Right atrium auricular region (tissue), 2 donors: ENCODE measurements around the gene NAPEPLD. TPM values are rescaled to one million over a fixed set of nuclear protein-coding genes. Genes with fewer than 3 reads are reported as not detected.
"Not testable (repeated sequence)": the region's sequence is repeated elsewhere in the genome, so short reads cannot be mapped to it uniquely, and the experiment has no call there.

Experiments
- DNase-seq: peaks from one replicate; pipeline ENCODE4 v3.0.0-alpha.2; 2019; ENCODE audit warnings: low spot score
- H3K27ac ChIP-seq, 2 donors: fragments of 200-600 bp; sonication (generic); 1 replicate in 1 of 2; 2 replicates in 1 of 2; pipeline ENCODE4 v1.5.1; 2016 to 2019
- H3K27me3 ChIP-seq, 2 donors: fragments of 200-600 bp; sonication (generic); one replicate each; pipeline versions ENCODE4 v1.5.1 to v1.6.0; 2017 to 2019
- H3K36me3 ChIP-seq: fragments of 200-600 bp; sonication (generic); one replicate; pipeline ENCODE4 v1.5.1; 2016
- H3K4me1 ChIP-seq, 2 donors: fragments of 200-600 bp; sonication (generic); one replicate each; pipeline versions ENCODE4 v1.5.1 to v1.6.0; 2017 to 2019
- H3K4me3 ChIP-seq, 2 donors: fragments of 200-600 bp; sonication (generic); 1 replicate in 1 of 2; 2 replicates in 1 of 2; pipeline ENCODE4 v1.5.1; 2017 to 2019; ENCODE audit warnings: mild to moderate bottlenecking in 1 of 2, moderate library complexity in 1 of 2
- H3K9me3 ChIP-seq, 2 donors: fragments of 200-600 bp; sonication (generic); one replicate each; pipeline ENCODE4 v1.5.1; 2019
- total RNA-seq, 2 donors: library from RNA; depleted of rRNA; stranded (reverse); fragments of >200 nt; gene quantifications; one replicate each; pipeline ENCODE4 v1.1.0, GENCODE V29; 2016
- TF ChIP-seq, protein P1 (sequence below), 2 donors: fragments of 200-600 bp; sonication (generic); IDR thresholded peaks; one replicate each; pipeline ENCODE4 v1.5.1; 2019; ENCODE audit warnings: antibody characterized with exemption in 2 of 2

The NAPEPLD gene
- total RNA-seq, 2 donors from 2014 or later, result 5.2 to 8.1 TPM

DNA sequence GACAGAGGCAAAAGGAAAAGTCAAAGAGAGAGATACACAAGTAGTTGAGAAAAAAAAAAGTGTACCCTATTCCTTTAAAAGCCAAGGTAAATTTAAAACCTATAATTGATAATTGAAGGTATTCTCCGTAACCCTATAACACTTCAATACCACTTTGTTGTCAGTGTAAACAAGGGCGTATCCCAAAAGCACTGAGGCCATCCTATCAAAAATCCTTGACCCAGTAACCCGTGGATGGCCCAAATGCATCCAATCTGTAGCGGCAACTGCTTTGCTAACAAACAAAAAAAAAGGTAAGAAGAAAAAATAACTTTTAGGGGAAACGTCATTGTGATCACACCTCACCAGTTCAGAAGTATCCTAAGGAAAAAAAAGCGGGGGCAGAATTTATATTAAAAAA, 5.1 kb upstream of the NAPEPLD start:
- H3K9me3 ChIP-seq, result no peaks in the 10 kb centered on the region
- H3K4me3 ChIP-seq, result no peak overlapping the region
- no peak for DNase-seq
- no peaks in the 10 kb centered on the region for H3K36me3 ChIP-seq
- H3K27ac ChIP-seq, result no peak overlapping the region
- H3K27me3 ChIP-seq, result no peaks in the 10 kb centered on the region
- peaks cover 0 to 8% of the 10 kb centered on the region in 2 donors for H3K4me1 ChIP-seq
- TF ChIP-seq, protein P1, sequence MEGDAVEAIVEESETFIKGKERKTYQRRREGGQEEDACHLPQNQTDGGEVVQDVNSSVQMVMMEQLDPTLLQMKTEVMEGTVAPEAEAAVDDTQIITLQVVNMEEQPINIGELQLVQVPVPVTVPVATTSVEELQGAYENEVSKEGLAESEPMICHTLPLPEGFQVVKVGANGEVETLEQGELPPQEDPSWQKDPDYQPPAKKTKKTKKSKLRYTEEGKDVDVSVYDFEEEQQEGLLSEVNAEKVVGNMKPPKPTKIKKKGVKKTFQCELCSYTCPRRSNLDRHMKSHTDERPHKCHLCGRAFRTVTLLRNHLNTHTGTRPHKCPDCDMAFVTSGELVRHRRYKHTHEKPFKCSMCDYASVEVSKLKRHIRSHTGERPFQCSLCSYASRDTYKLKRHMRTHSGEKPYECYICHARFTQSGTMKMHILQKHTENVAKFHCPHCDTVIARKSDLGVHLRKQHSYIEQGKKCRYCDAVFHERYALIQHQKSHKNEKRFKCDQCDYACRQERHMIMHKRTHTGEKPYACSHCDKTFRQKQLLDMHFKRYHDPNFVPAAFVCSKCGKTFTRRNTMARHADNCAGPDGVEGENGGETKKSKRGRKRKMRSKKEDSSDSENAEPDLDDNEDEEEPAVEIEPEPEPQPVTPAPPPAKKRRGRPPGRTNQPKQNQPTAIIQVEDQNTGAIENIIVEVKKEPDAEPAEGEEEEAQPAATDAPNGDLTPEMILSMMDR (IDR thresholded peaks at IDR 0.05), result no peak

DNA sequence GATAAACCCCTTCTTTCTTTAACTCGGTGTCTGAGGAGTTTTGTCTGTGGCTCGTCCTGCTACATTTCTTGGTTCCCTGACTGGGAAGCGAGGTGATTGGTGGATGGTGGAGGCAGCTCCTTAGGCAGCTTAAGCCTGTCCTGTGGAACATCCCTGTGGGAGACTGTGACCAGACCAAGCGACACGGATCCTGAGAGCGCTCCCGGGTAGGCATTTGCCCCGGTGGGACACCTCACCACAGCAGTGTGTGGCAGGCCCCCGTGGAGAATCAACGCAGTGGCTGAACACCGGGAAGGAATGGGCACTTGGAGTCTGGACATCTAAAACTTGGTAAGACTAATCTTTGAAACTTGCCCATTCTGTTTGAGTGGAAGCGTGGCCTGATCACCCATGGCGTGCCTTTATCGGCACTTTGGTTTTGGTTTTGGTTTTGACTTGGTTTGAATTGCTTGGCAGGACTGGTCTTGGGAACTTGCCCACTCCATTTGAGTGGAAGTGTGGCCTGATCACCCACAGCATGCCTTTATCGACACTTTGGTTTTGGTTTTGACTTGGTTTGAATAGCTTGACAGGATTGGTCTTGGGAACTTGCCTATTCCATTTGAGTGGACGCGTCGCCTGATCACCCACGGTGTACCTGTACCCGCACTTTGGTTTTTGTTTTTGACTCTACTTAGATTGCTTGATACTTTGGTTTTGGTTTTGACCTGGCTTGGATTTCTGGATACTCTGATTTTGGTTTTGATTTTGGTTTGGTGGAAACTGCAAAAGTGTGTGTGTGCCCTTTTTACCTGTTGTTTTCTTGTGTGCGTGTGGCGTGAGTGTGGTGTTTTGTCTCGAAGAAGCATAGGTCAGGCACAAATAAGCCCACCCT, 4.1 kb upstream of the NAPEPLD start:
- not testable (repeated sequence) for H3K27ac ChIP-seq, H3K36me3 ChIP-seq, H3K4me3 ChIP-seq, DNase-seq, H3K27me3 ChIP-seq, H3K9me3 ChIP-seq
- peaks cover 0 to 10% of the 10 kb centered on the region in 2 donors for H3K4me1 ChIP-seq

DNA sequence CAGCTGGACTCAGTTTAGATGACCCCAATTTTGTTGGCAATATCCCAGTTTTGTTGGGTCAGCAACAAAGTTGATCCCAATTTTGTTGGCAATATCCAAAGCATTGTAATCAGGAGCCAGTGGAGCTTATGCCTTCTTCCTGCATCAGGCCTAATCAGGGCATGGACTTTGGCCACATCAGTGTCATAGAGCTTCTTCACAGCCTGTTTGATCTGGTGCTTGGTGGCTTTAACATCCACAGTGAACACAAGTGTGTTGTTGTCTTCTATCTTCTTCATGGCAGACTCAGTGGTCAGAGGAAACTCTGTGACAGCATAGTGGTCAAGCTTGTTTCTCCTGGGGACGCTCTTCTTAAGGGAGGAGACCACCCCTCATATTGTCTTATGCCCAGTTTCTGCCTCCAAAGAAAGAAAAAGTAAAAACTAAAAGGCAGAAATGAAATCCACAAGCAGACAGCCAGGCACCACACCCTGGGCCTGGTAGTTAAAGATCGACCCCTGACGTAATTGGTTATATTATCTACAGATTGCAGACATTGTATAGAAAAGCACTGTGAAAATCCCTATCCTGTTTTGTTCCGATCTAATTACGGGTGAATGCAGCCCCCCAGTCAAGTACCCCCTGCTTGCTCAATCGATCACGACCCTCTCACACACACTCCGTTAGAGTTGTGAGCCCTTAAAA, 3.2 kb upstream of the NAPEPLD start:
- peaks cover 0 to 12% of the 10 kb centered on the region in 2 donors for H3K4me1 ChIP-seq
- not testable (repeated sequence) for H3K27ac ChIP-seq, H3K36me3 ChIP-seq, H3K9me3 ChIP-seq, H3K4me3 ChIP-seq, DNase-seq, H3K27me3 ChIP-seq

DNA sequence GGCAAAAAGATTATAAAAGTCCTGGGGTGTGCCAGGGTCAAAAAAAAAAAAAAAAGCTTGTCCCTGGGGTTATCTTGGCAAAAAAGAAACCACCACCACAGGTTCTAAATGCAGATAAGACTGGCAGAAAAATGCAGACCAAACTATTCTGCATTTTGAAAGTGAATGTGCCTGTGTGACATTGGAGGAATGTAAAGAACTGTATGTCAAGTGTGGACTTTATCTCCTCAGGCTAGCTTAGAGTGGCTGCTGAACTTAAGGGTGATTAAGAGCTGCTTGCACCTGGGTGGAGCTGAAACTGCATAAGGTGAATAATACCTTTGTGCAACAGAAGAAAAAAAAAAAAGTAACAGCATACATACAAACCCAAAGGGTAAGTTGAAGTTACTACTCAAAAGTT, 1.3 kb upstream of the NAPEPLD start:
- TF ChIP-seq, protein P1 (IDR thresholded peaks at IDR 0.05), result no peak
- H3K4me1 ChIP-seq, result peaks cover 0 to 21% of the 10 kb centered on the region in 2 donors
- no peaks in the 10 kb centered on the region for H3K36me3 ChIP-seq
- no peak for DNase-seq
- H3K27ac ChIP-seq, result no peak overlapping the region
- no peaks in the 10 kb centered on the region for H3K9me3 ChIP-seq
- H3K27me3 ChIP-seq, result no peaks in the 10 kb centered on the region
- no peak overlapping the region for H3K4me3 ChIP-seq

DNA sequence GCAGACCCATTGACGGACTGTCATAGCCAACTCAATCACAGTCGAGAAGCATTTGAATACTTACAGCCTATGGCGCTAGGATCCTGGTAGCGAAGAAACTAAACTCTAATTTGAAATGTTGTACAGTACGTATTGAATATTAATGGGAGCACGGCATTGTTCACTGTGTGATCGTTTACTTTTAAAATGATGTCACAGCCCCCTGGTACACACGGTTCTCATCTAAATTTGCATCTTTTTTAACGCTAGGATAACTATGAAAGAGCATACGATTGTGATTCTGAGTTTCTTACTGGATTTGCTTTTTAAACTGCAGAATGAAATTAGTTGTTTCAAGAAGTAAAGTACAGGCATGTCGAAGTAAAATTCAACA, 895 bp upstream of the NAPEPLD start:
- Histone ChIP-seq H3K27ac (peak overlapping the region; percentile 94 to 97), H3K27me3 (no peaks in the 10 kb centered on the region), H3K4me3 (peak overlapping the region; percentile 69 to 82), H3K9me3 (no peaks in the 10 kb centered on the region), H3K36me3 (no peaks in the 10 kb centered on the region), H3K4me1 (peaks cover 0 to 21% of the 10 kb centered on the region in 2 donors)
- TF ChIP-seq, protein P1 (IDR thresholded peaks at IDR 0.05), result no peak
- DNase-seq, result no peak

DNA sequence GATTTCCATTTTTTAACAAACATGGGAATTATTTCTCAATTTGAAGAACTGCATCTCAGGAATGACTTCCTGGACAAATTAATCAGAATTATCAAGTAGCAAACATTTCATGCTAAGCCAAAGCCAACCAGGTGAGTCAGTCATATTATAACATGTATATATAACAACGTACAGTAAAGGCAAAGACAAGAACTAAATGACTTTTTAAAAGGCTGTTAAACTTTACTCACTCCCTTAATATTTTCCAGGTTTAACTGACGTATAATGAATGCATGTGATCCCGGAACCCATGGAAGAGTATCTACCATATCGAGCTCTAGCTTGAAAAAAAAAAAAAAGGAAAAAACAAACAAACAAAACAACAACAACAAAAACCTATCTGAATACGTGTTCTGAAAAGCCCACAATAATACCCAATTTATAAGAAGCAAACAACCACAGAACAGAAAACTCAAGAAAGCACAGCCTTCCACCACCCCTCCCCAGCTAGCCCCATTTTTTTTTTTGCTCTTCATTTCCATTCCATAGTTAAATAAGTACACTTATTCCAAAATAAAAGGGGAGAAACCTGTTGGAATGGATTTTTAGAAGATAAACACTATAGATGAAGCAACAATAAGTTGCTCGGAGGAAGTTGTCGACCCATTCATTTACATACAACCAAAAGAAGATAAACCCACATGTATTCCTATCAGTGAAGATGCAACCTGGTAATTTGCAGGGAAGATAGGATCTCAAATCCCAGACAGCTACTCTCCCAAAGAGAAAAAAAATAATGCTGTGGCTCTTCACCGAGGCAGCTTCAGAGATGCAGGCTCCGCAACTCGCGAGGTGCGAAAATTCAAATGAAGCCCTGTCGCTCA, 537 bp downstream of the NAPEPLD start:
- DNase-seq, result no peak
- Histone ChIP-seq H3K4me3 (peak overlapping the region; percentile 69 to 82), H3K27ac (peak overlapping the region; percentile 94 to 97), H3K9me3 (no peaks in the 10 kb centered on the region), H3K4me1 (peaks cover 0 to 21% of the 10 kb centered on the region in 2 donors), H3K36me3 (no peaks in the 10 kb centered on the region), H3K27me3 (no peaks in the 10 kb centered on the region)
- TF ChIP-seq, protein P1 (IDR thresholded peaks at IDR 0.05), result no peak

DNA sequence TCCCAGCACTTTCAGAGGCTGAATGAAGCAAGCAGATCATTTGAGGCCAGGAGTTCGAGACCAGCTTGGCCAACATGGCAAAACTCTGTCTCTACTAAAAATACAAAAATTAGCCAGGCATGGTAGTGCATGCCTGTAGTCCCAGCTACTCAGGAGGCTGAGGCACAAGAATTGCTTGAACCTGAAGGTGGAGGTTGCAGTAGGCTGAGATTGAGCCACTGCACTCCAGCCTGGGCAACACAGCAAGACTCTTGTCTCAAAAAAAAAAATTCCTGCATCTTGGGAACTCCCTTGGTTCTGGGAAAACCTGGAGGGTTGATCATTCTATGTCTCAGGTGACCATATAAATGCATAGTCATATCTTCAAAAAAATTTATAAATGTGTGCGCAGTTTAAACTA, 4.1 kb downstream of the NAPEPLD start:
- H3K27me3 ChIP-seq, H3K27ac ChIP-seq, H3K9me3 ChIP-seq: not testable (repeated sequence)

More for the DNA sequence above, 4.1 kb downstream of the NAPEPLD start:
- H3K4me1 ChIP-seq, result peaks cover 0 to 16% of the 10 kb centered on the region in 2 donors
- not testable (repeated sequence) for DNase-seq, H3K4me3 ChIP-seq, H3K36me3 ChIP-seq
